Body of pancreas (tissue), 4 donors: ENCODE data around the gene VTI1A. TPM values are rescaled to one million over a fixed set of nuclear protein-coding genes. Genes with fewer than 3 reads are reported as not detected.

Experiments
- ATAC-seq: fragments of 150-250 bp; one replicate; pipeline ENCODE4 v1.9.1; 2016
- DNase-seq, 4 donors: peaks; one replicate each; pipeline ENCODE4 v3.0.0-alpha.2; 2019
- H3K27ac ChIP-seq, 4 donors: fragments of 200-600 bp; sonication (generic); 1 replicate in 3 of 4; 2 replicates in 1 of 4; pipeline versions ENCODE4 v1.5.1 to v1.6.1; 2016 to 2019; ENCODE audit warnings: mild to moderate bottlenecking in 1 of 4, mixed read lengths in 1 of 4, moderate library complexity in 1 of 4
- H3K27me3 ChIP-seq, 2 donors: fragments of 200-600 bp; sonication (generic); one replicate each; pipeline ENCODE4 v1.6.0; 2016; ENCODE audit warnings: mild to moderate bottlenecking in 1 of 2
- H3K36me3 ChIP-seq, 2 donors: fragments of 200-600 bp; sonication (generic); replicated peaks in 1 of 2; 2 replicates each; pipeline ENCODE4 v1.5.1; 2016; ENCODE audit warnings: low read depth in 2 of 2; ENCODE audit not compliant: insufficient read depth in 1 of 2
- H3K4me1 ChIP-seq: fragments of 200-600 bp; sonication (generic); one replicate; pipeline ENCODE4 v1.6.0; 2016
- H3K4me3 ChIP-seq, 2 donors: fragments of 200-600 bp; sonication (generic); 1 replicate in 1 of 2; 2 replicates in 1 of 2; pipeline ENCODE4 v1.5.1; 2016 to 2019
- H3K9me3 ChIP-seq, 3 donors: fragments of 200-600 bp; sonication (generic); 1 replicate in 2 of 3; 2 replicates in 1 of 3; pipeline ENCODE4 v1.5.1; 2016
- CTCF ChIP-seq, 7 experiments: fragments of 450-650 bp in 4 of 7; fragments of 200-600 bp in 3 of 7; sonication (generic) in 3 of 7; IDR thresholded peaks; one replicate each; pipeline ENCODE4 v1.5.1; 2016 to 2019; ENCODE audit warnings: antibody characterized with exemption in 7 of 7
- POLR2A ChIP-seq, 3 donors: fragments of 450-650 bp; IDR thresholded peaks; one replicate each; pipeline ENCODE4 v1.6.1; 2016; ENCODE audit warnings: antibody characterized with exemption in 3 of 3, mild to moderate bottlenecking in 2 of 3
- WGBS, 2 donors: methylation state at CpG; one replicate each; pipeline ENCODE4 v1.1.5; 2017; 5-methylcytosine and 5-hydroxymethylcytosine counted together
- intact Hi-C: fragments of 100-400 bp; cut with DNase I; formaldehyde crosslinking; loops from one replicate; pipeline ENCODE4 v1.15.1; 2023
- total RNA-seq, 2 donors: library from RNA; depleted of rRNA; stranded (reverse); fragments of >200 nt; gene quantifications; one replicate each; pipeline ENCODE4 v1.1.0, GENCODE V29; 2016

VTI1A gene
- total RNA-seq, 2 donors from 2014 or later, result 28.3 to 84.4 TPM

- Histone ChIP-seq H3K27ac (no peak overlapping the region), H3K36me3 (no peaks in the 10 kb centered on the region), H3K4me1 (peaks cover under 1% of the 10 kb centered on the region), H3K9me3 (no peaks in the 10 kb centered on the region), H3K27me3 (no peaks in the 10 kb centered on the region), H3K4me3 (no peak overlapping the region)
- 69 to 74% methylated on average over 2 of the region's 2 CpGs for WGBS, 2 donors
- ATAC-seq, result no peak
- TF ChIP-seq POLR2A (IDR thresholded peaks at IDR 0.05) (no peak), CTCF (IDR thresholded peaks at IDR 0.05) (no peak)
- intact Hi-C loops, result no loop called here
- DNase-seq, result no peak
Measured at GRCh38 chr10:112502536-112502935, 55.5 kb downstream of the VTI1A start.

- DNase-seq, result no peak
- no peak for TF ChIP-seq POLR2A (IDR thresholded peaks at IDR 0.05)
- no peak for TF ChIP-seq CTCF (IDR thresholded peaks at IDR 0.05)
- ATAC-seq, result no peak
- Histone ChIP-seq H3K4me3 (no peak overlapping the region), H3K9me3 (no peaks in the 10 kb centered on the region), H3K4me1 (peaks cover 8% of the 10 kb centered on the region), H3K36me3 (no peaks in the 10 kb centered on the region), H3K27ac (no peak overlapping the region), H3K27me3 (no peaks in the 10 kb centered on the region)
- 93 to 94% methylated on average over 2 of the region's 2 CpGs for WGBS, 2 donors
- intact Hi-C loops, result no loop called here
Measured at GRCh38 chr10:112503643-112504042, 56.6 kb downstream of the VTI1A start.

GRCh38 chr10:112507046-112507445 is 60.0 kb downstream of the VTI1A start:
- no peaks in the 10 kb centered on the region for H3K27me3 ChIP-seq
- peaks cover 8% of the 10 kb centered on the region for H3K4me1 ChIP-seq
- intact Hi-C loops, result no loop called here
- no peak for TF ChIP-seq POLR2A (IDR thresholded peaks at IDR 0.05)
- no peak for TF ChIP-seq CTCF (IDR thresholded peaks at IDR 0.05)
- WGBS, 2 donors, result 60 to 65% methylated on average over 4 of the region's 4 CpGs
- H3K36me3 ChIP-seq, result no peaks in the 10 kb centered on the region
- DNase-seq (no peak), ATAC-seq (no peak)
- H3K27ac ChIP-seq, result no peak overlapping the region
- no peaks in the 10 kb centered on the region for H3K9me3 ChIP-seq
- H3K4me3 ChIP-seq, result no peak overlapping the region

GRCh38 chr10:112507988-112508387 is 61.0 kb downstream of the VTI1A start:
- H3K27me3 ChIP-seq, result no peaks in the 10 kb centered on the region
- H3K4me1 ChIP-seq, result peaks cover 8% of the 10 kb centered on the region
- intact Hi-C loops, result no loop called here
- WGBS, 2 donors, result 31 to 35% methylated on average over 4 of the region's 4 CpGs
- no peaks in the 10 kb centered on the region for H3K36me3 ChIP-seq
- ATAC-seq, result no peak
- no peaks in the 10 kb centered on the region for H3K9me3 ChIP-seq
- no peak overlapping the region for H3K27ac ChIP-seq
- no peak for TF ChIP-seq POLR2A (IDR thresholded peaks at IDR 0.05)
- TF ChIP-seq CTCF (IDR thresholded peaks at IDR 0.05), result no peak
- DNase-seq, result no peak
- H3K4me3 ChIP-seq, result no peak overlapping the region

GRCh38 chr10:112509558-112510291 is 62.7 kb downstream of the VTI1A start:
- Histone ChIP-seq H3K4me3 (no peak overlapping the region), H3K27ac (no peak overlapping the region), H3K9me3 (no peaks in the 10 kb centered on the region), H3K4me1 (peaks cover 8% of the 10 kb centered on the region), H3K36me3 (no peaks in the 10 kb centered on the region), H3K27me3 (no peaks in the 10 kb centered on the region)
- TF ChIP-seq POLR2A (IDR thresholded peaks at IDR 0.05) (no peak), CTCF (IDR thresholded peaks at IDR 0.05) (no peak)
- ATAC-seq, result no peak
- DNase-seq, result no peak
- 67 to 79% methylated on average over 4 of the region's 4 CpGs for WGBS, 2 donors
- intact Hi-C loops, result no loop called here
